Common myeloid progenitor, CD34-positive (primary cell): ENCODE data around the gene FNDC3A.
"Not testable (repeated sequence)": the region's sequence is repeated elsewhere in the genome, so short reads cannot be mapped to it uniquely, and the experiment has no call there.

ENCODE experiments used
- CTCF ChIA-PET: fragments of 350-600 bp; sonication (Branson Sonifier 250); formaldehyde crosslinking; loops from one replicate; lab custom pipeline; 2021; ENCODE audit warnings: antibody characterized with exemption; lab: Charles Lee
- POLR2A ChIA-PET: fragments of 350-600 bp; sonication (Branson Sonifier 250); formaldehyde crosslinking; loops from one replicate; lab custom pipeline; 2021; ENCODE audit warnings: antibody characterized with exemption; lab: Charles Lee
- DNase-seq, 3 donors: peaks; one replicate each; pipeline versions ENCODE4 v3.0.0 to v3.0.0-alpha.2; 2013
- H3K27ac ChIP-seq, 2 experiments: 1 replicate in 1 of 2; 2 replicates in 1 of 2; pipeline ENCODE4 v1.7.0; 2013; ENCODE audit warnings: inconsistent platforms in 2 of 2, low read length in 2 of 2, mild to moderate bottlenecking in 2 of 2, low read depth in 1 of 2, moderate library complexity in 1 of 2; ENCODE audit not compliant: severe bottlenecking in 2 of 2, insufficient read depth in 1 of 2, poor library complexity in 1 of 2
- H3K27me3 ChIP-seq, 5 experiments: replicated peaks in 2 of 5; 1 replicate in 3 of 5; 2 replicates in 2 of 5; pipeline versions ENCODE4 v1.6.1 to v1.7.0; 2013; ENCODE audit warnings: low read length in 4 of 5, mild to moderate bottlenecking in 2 of 5, moderate library complexity in 2 of 5, inconsistent platforms in 1 of 5; ENCODE audit not compliant: insufficient read depth in 5 of 5, control insufficient read depth in 4 of 5
- H3K36me3 ChIP-seq, 4 experiments: 1 replicate in 2 of 4; 2 replicates in 2 of 4; pipeline versions ENCODE4 v1.6.1 to v1.7.0; 2013; ENCODE audit warnings: low read length in 3 of 4, control low read depth in 1 of 4, mild to moderate bottlenecking in 1 of 4; ENCODE audit not compliant: control insufficient read depth in 4 of 4, insufficient read depth in 4 of 4
- H3K4me1 ChIP-seq, 4 experiments: 1 replicate in 3 of 4; 2 replicates in 1 of 4; pipeline versions ENCODE4 v1.6.1 to v1.7.1; 2013; ENCODE audit warnings: low read length in 3 of 4, mild to moderate bottlenecking in 3 of 4, control low read depth in 1 of 4, inconsistent platforms in 1 of 4, moderate library complexity in 1 of 4; ENCODE audit not compliant: control insufficient read depth in 4 of 4, insufficient read depth in 4 of 4; ENCODE audit errors: control extremely low read depth in 1 of 4
- H3K4me3 ChIP-seq, 7 experiments: 1 replicate in 4 of 7; 2 replicates in 3 of 7; pipeline versions ENCODE4 v1.5.1 to v1.7.0; 2013; ENCODE audit warnings: mild to moderate bottlenecking in 7 of 7, low read length in 6 of 7, moderate library complexity in 6 of 7, inconsistent platforms in 2 of 7, low read depth in 2 of 7, control low read depth in 1 of 7; ENCODE audit not compliant: insufficient read depth in 4 of 7, control insufficient read depth in 1 of 7; ENCODE audit errors: extremely low read depth in 1 of 7
- H3K9me3 ChIP-seq, 5 experiments: 1 replicate in 4 of 5; 2 replicates in 1 of 5; pipeline versions ENCODE4 v1.6.1 to v1.7.1; 2013; ENCODE audit warnings: low read length in 4 of 5, mild to moderate bottlenecking in 2 of 5, inconsistent platforms in 1 of 5, low read depth in 1 of 5, moderate library complexity in 1 of 5; ENCODE audit not compliant: control insufficient read depth in 4 of 5, insufficient read depth in 2 of 5; ENCODE audit errors: control extremely low read depth in 1 of 5
- WGBS: methylation state at CpG from one replicate; pipeline ENCODE4 v1.1.5; 2013; ENCODE audit not compliant: insufficient coverage; 5-methylcytosine and 5-hydroxymethylcytosine counted together

FNDC3A gene

GRCh38 chr13:49110122-49110912 is 134.6 kb downstream of the FNDC3A start:
- Histone ChIP-seq H3K36me3 (peaks cover 2 to 4% (median 3%) of the 10 kb centered on the region in 4 experiments), H3K4me3 (peak overlapping the region in 6 of 7 experiments; percentile 62 to 98 (median 82)), H3K27ac (peak overlapping the region; percentile 89 to 90), H3K9me3 (no peaks in the 10 kb centered on the region), H3K27me3 (no peaks in the 10 kb centered on the region), H3K4me1 (peaks cover 9 to 38% (median 22%) of the 10 kb centered on the region in 4 experiments)
- ChIA-PET CTCF (interaction anchor here (1.2 to 2.3 kb wide), 3 partner anchors 11 to 23 kb away, joined by 3 to 9 read pairs (median 9); no protein-coding TSS in a partner anchor), POLR2A (interaction anchor here (0.6 to 1.0 kb wide), 2 partner anchors 63 to 119 kb away, joined by 3 read pairs; no protein-coding TSS in a partner anchor)
- peak; percentile 83 to 86 (median 86) for DNase-seq
- WGBS, result 2% methylated on average over 6 of the region's 16 CpGs

- ChIA-PET CTCF (interaction anchor here (1.2 to 2.3 kb wide), 5 partner anchors 11 to 47 kb away, joined by 3 to 9 read pairs (median 3); no protein-coding TSS in a partner anchor), POLR2A (interaction anchor here (1.0 kb wide), 1 partner anchor 118 kb away, joined by 3 read pairs; no protein-coding TSS in a partner anchor)
- peak overlapping the region; percentile 89 to 90 for H3K27ac ChIP-seq
- H3K4me1 ChIP-seq, result peaks cover 9 to 38% (median 22%) of the 10 kb centered on the region in 4 experiments
- H3K4me3 ChIP-seq, result peak overlapping the region in 6 of 7 experiments; percentile 62 to 98 (median 82)
- no peaks in the 10 kb centered on the region for H3K9me3 ChIP-seq
- no peak for DNase-seq
- H3K27me3 ChIP-seq, result no peaks in the 10 kb centered on the region
- peaks cover 7 to 9% (median 8%) of the 10 kb centered on the region in 4 experiments for H3K36me3 ChIP-seq
Observed at GRCh38 chr13:49110913-49111170, 135.1 kb downstream of the FNDC3A start.

GRCh38 chr13:49112782-49113525 is 137.2 kb downstream of the FNDC3A start:
- CTCF ChIA-PET, result interaction anchor here (1.7 to 1.9 kb wide), 2 partner anchors 11 to 13 kb away, joined by 4 to 9 read pairs; no protein-coding TSS in a partner anchor
- peaks cover 10 to 29% (median 24%) of the 10 kb centered on the region in 4 experiments for H3K36me3 ChIP-seq
- H3K9me3 ChIP-seq, result no peaks in the 10 kb centered on the region
- peak overlapping the region in 1 of 2 experiments; percentile 51 for H3K27ac ChIP-seq
- 70% methylated on average over 4 of the region's 5 CpGs for WGBS
- no peak for DNase-seq
- peak overlapping the region in 2 of 7 experiments; percentile 0 to 3 for H3K4me3 ChIP-seq
- POLR2A ChIA-PET, result no interaction called here
- H3K27me3 ChIP-seq, result no peaks in the 10 kb centered on the region
- peaks cover 9 to 37% (median 22%) of the 10 kb centered on the region in 4 experiments for H3K4me1 ChIP-seq

- Histone ChIP-seq H3K9me3 (no peaks in the 10 kb centered on the region), H3K4me1 (peaks cover 5 to 34% (median 21%) of the 10 kb centered on the region in 4 experiments), H3K36me3 (peaks cover 11 to 36% (median 29%) of the 10 kb centered on the region in 4 experiments), H3K27me3 (no peaks in the 10 kb centered on the region), H3K27ac (peak overlapping the region; percentile 25 to 51), H3K4me3 (peak overlapping the region in 2 of 7 experiments; percentile 0 to 45)
- WGBS, result 20% methylated on average over 1 of the region's 1 CpG
- peak in 2 of 3 donors; percentile 72 to 78 for DNase-seq
- ChIA-PET POLR2A (no interaction called here), CTCF (interaction anchor here (1.7 to 1.9 kb wide), 2 partner anchors 12 to 14 kb away, joined by 4 to 9 read pairs; no protein-coding TSS in a partner anchor)
Observed at GRCh38 chr13:49113526-49114286, 138.0 kb downstream of the FNDC3A start.

- CTCF ChIA-PET, result no interaction called here
- POLR2A ChIA-PET, result no interaction called here
- peaks cover 0 to 5% (median 0%) of the 10 kb centered on the region in 5 experiments for H3K9me3 ChIP-seq
- no peak overlapping the region for H3K27ac ChIP-seq
- H3K36me3 ChIP-seq, result peaks cover 16 to 43% (median 34%) of the 10 kb centered on the region in 4 experiments
- 100% methylated on average over 2 of the region's 2 CpGs for WGBS
- peaks cover 5 to 21% (median 13%) of the 10 kb centered on the region in 4 experiments for H3K4me1 ChIP-seq
- H3K4me3 ChIP-seq, result no peak overlapping the region
- no peak for DNase-seq
- H3K27me3 ChIP-seq, result no peaks in the 10 kb centered on the region
Observed at GRCh38 chr13:49116873-49117272, 141.2 kb downstream of the FNDC3A start.

GRCh38 chr13:49118455-49118854 is 142.7 kb downstream of the FNDC3A start:
- H3K27me3 ChIP-seq, DNase-seq, H3K4me3 ChIP-seq, H3K27ac ChIP-seq, H3K4me1 ChIP-seq, H3K9me3 ChIP-seq, POLR2A ChIA-PET: not testable (repeated sequence)
- WGBS, result 100% methylated on average over 3 of the region's 6 CpGs
- peaks cover 16 to 43% (median 34%) of the 10 kb centered on the region in 4 experiments for H3K36me3 ChIP-seq
- CTCF ChIA-PET, result interaction anchor here (2.0 kb wide), 1 partner anchor 21 kb away, joined by 4 read pairs; no protein-coding TSS in a partner anchor
